H1 (cell line): Measurements from ENCODE around the gene GSAP. TPM values are rescaled to one million over a fixed set of nuclear protein-coding genes. Genes with fewer than 3 reads are reported as not detected.

Source experiments
- CTCF ChIA-PET: fragments of 300-600 bp; sonication (Branson Sonifier 250); formaldehyde crosslinking; loops from one replicate; lab custom pipeline; 2021; ENCODE audit not compliant: partially characterized antibody; lab: Charles Lee
- POLR2A ChIA-PET: fragments of 300-600 bp; sonication (Branson Sonifier 250); formaldehyde crosslinking; loops from one replicate; lab custom pipeline; 2021; ENCODE audit warnings: inconsistent platforms; ENCODE audit not compliant: partially characterized antibody; lab: Charles Lee
- DNase-seq, 2 experiments: peaks; one replicate each; pipeline versions ENCODE4 v3.0.0 to v3.0.0-alpha.2; 2010 to 2022; ENCODE audit warnings: low spot score in 2 of 2, low read depth in 1 of 2, mixed read lengths in 1 of 2
- FAIRE-seq: peaks from 2 replicates; lab custom pipeline; 2011; peaks lifted over from hg19 to GRCh38; lab: Jason Lieb, UNC
- H2AFZ ChIP-seq: 2 replicates; pipeline ENCODE4 v1.8.1; 2012; ENCODE audit warnings: low read length, inconsistent platforms
- H2AK5ac ChIP-seq: 2 replicates; pipeline ENCODE4 v1.6.1; 2013; ENCODE audit warnings: low read depth, low read length
- H2BK120ac ChIP-seq: replicated peaks from 2 replicates; pipeline ENCODE3; 2013; ENCODE audit warnings: low read depth, low read length, inconsistent platforms
- H2BK12ac ChIP-seq: 2 replicates; pipeline ENCODE4 v1.6.1; 2013; ENCODE audit warnings: low read depth, low read length
- H2BK15ac ChIP-seq: 2 replicates; pipeline ENCODE4 v1.6.1; 2013; ENCODE audit warnings: low read length
- H2BK20ac ChIP-seq: 2 replicates; pipeline ENCODE4 v1.6.1; 2013; ENCODE audit warnings: low read length
- H2BK5ac ChIP-seq: 2 replicates; pipeline ENCODE4 v1.6.1; 2013; ENCODE audit warnings: low read depth, low read length
- H3K14ac ChIP-seq: 2 replicates; pipeline ENCODE4 v1.6.1; 2013; ENCODE audit warnings: inconsistent platforms; ENCODE audit not compliant: insufficient read length
- H3K18ac ChIP-seq: 2 replicates; pipeline ENCODE4 v1.6.1; 2013; ENCODE audit warnings: low read length; ENCODE audit errors: extremely low read depth
- H3K23ac ChIP-seq: 2 replicates; pipeline ENCODE4 v1.6.1; 2013; ENCODE audit warnings: inconsistent platforms; ENCODE audit not compliant: insufficient read length
- H3K23me2 ChIP-seq: 2 replicates; pipeline ENCODE4 v1.6.1; 2013; ENCODE audit warnings: low read depth, low read length
- H3K27ac ChIP-seq: 2 replicates; pipeline ENCODE4 v1.6.1; 2011; ENCODE audit warnings: low read depth, low read length, inconsistent platforms
- H3K27me3 ChIP-seq, 4 experiments: replicated peaks in 1 of 4; 1 replicate in 1 of 4; 2 replicates in 3 of 4; pipeline versions ENCODE4 v1.6.1 to v1.8.1; 2011 to 2013; ENCODE audit warnings: low read length in 3 of 4, mild to moderate bottlenecking in 3 of 4, inconsistent platforms in 2 of 4, mixed read lengths in 2 of 4, moderate library complexity in 1 of 4; ENCODE audit not compliant: control insufficient read depth in 3 of 4, insufficient read depth in 3 of 4; ENCODE audit errors: extremely low read depth in 1 of 4
- H3K36me3 ChIP-seq, 4 experiments: 2 replicates each; pipeline versions ENCODE4 v1.6.1 to v1.8.1; 2011 to 2013; ENCODE audit warnings: mild to moderate bottlenecking in 4 of 4, low read length in 3 of 4, moderate library complexity in 2 of 4, control low read depth in 1 of 4, inconsistent platforms in 1 of 4; ENCODE audit not compliant: insufficient read depth in 4 of 4, control insufficient read depth in 2 of 4
- H3K4ac ChIP-seq: replicated peaks from 2 replicates; pipeline ENCODE3; 2013; ENCODE audit warnings: low read length, low read depth, mixed read lengths, inconsistent platforms; ENCODE audit not compliant: insufficient read length
- H3K4me1 ChIP-seq, 4 experiments: replicated peaks in 1 of 4; 1 replicate in 1 of 4; 2 replicates in 3 of 4; pipeline versions ENCODE4 v1.6.1 to v1.8.1; 2011 to 2013; ENCODE audit warnings: low read length in 3 of 4, inconsistent platforms in 2 of 4, mixed read lengths in 1 of 4; ENCODE audit not compliant: insufficient read depth in 4 of 4, control insufficient read depth in 3 of 4
- H3K4me2 ChIP-seq, 2 experiments: 2 replicates each; pipeline versions ENCODE4 v1.6.1 to v1.8.1; 2011 to 2013; ENCODE audit warnings: low read depth in 2 of 2, low read length in 2 of 2, control low read depth in 1 of 2, inconsistent platforms in 1 of 2, mild to moderate bottlenecking in 1 of 2; ENCODE audit not compliant: insufficient read depth in 1 of 2
- H3K4me3 ChIP-seq, 4 experiments: fragments of 200-600, 300-600 bp in 1 of 4; sonication (generic), shearing (Covaris generic), sonication (Bioruptor Twin) in 1 of 4; 2 replicates each; pipeline versions ENCODE4 v1.5.1 to v1.8.1; 2011 to 2016; ENCODE audit warnings: low read length in 4 of 4, low read depth in 3 of 4, control low read depth in 2 of 4, inconsistent platforms in 2 of 4, mild to moderate bottlenecking in 2 of 4, mixed read lengths in 1 of 4, moderate library complexity in 1 of 4; ENCODE audit not compliant: insufficient read depth in 2 of 4; ENCODE audit errors: extremely low read depth in 1 of 4
- H3K56ac ChIP-seq: replicated peaks from 2 replicates; pipeline ENCODE3; 2013; ENCODE audit warnings: low read depth, mild to moderate bottlenecking, mixed read lengths, low read length, inconsistent platforms; ENCODE audit not compliant: insufficient read length
- H3K79me1 ChIP-seq: 2 replicates; pipeline ENCODE4 v1.6.1; 2013; ENCODE audit warnings: low read depth, low read length, control low read depth
- H3K79me2 ChIP-seq, 2 experiments: 2 replicates each; pipeline versions ENCODE4 v1.6.1 to v1.8.1; 2012 to 2013; ENCODE audit warnings: low read length in 2 of 2, mild to moderate bottlenecking in 2 of 2, inconsistent platforms in 1 of 2; ENCODE audit not compliant: insufficient read depth in 2 of 2, control insufficient read depth in 1 of 2
- H3K9ac ChIP-seq, 4 experiments: replicated peaks in 1 of 4; 1 replicate in 1 of 4; 2 replicates in 3 of 4; pipeline versions ENCODE4 v1.6.1 to v1.8.1; 2011 to 2013; ENCODE audit warnings: low read depth in 3 of 4, low read length in 3 of 4, control low read depth in 2 of 4, mild to moderate bottlenecking in 2 of 4, moderate library complexity in 2 of 4, inconsistent platforms in 1 of 4; ENCODE audit errors: extremely low read depth in 1 of 4
- H3K9me3 ChIP-seq, 2 experiments: 2 replicates each; pipeline versions ENCODE4 v1.6.1 to v1.8.1; 2012 to 2013; ENCODE audit warnings: mild to moderate bottlenecking in 2 of 2, moderate library complexity in 2 of 2, control low read depth in 1 of 2, inconsistent platforms in 1 of 2, low read depth in 1 of 2, low read length in 1 of 2, mixed read lengths in 1 of 2; ENCODE audit not compliant: insufficient read depth in 2 of 2
- H4K20me1 ChIP-seq, 2 experiments: replicated peaks in 1 of 2; 2 replicates each; pipeline versions ENCODE3 to v1.8.1; 2011 to 2013; ENCODE audit warnings: inconsistent platforms in 2 of 2, low read length in 2 of 2, mild to moderate bottlenecking in 1 of 2; ENCODE audit not compliant: insufficient read depth in 2 of 2, control insufficient read depth in 1 of 2
- H4K5ac ChIP-seq: 2 replicates; pipeline ENCODE4 v1.6.1; 2013; ENCODE audit warnings: low read length, low read depth, mixed read lengths, inconsistent platforms; ENCODE audit not compliant: insufficient read length
- H4K8ac ChIP-seq: 2 replicates; pipeline ENCODE4 v1.8.0; 2013; ENCODE audit warnings: mild to moderate bottlenecking, moderate library complexity, low read length, inconsistent platforms; ENCODE audit not compliant: insufficient read depth; ENCODE audit errors: extremely low read depth
- H4K91ac ChIP-seq: replicated peaks from 2 replicates; pipeline ENCODE3; 2013; ENCODE audit warnings: low read length, mixed read lengths, inconsistent platforms; ENCODE audit not compliant: insufficient read length
- ASH2L ChIP-seq: fragments of 200-600, 300-600 bp; sonication (generic); IDR thresholded peaks from one replicate; pipeline ENCODE4 v1.7.1; 2017; ENCODE audit warnings: low read length
- ATF2 ChIP-seq: IDR thresholded peaks from 2 replicates; pipeline ENCODE4 v1.6.1; 2012; ENCODE audit warnings: low read length, inconsistent platforms
- BACH1 ChIP-seq: IDR thresholded peaks from 2 replicates; pipeline ENCODE4 v1.6.1; 2012; ENCODE audit warnings: low read length, improper control_type of control experiment
- CEBPB ChIP-seq: IDR thresholded peaks from 2 replicates; pipeline ENCODE4 v1.6.1; 2012; ENCODE audit warnings: low read depth, low read length
- EP300 ChIP-seq, 2 experiments: IDR thresholded peaks; 1 replicate in 1 of 2; 2 replicates in 1 of 2; pipeline ENCODE4 v1.6.1; 2011 to 2012; ENCODE audit warnings: low read depth in 2 of 2, low read length in 2 of 2, mild to moderate bottlenecking in 2 of 2, borderline replicate concordance in 1 of 2, inconsistent platforms in 1 of 2, moderate library complexity in 1 of 2
- HDAC2 ChIP-seq, 2 experiments: fragments of 300-600 bp in 1 of 2; sonication (generic) in 1 of 2; IDR thresholded peaks; 2 replicates each; pipeline ENCODE4 v1.6.1; 2011 to 2012; ENCODE audit warnings: low read depth in 2 of 2, low read length in 2 of 2, mild to moderate bottlenecking in 2 of 2, moderate library complexity in 2 of 2, borderline replicate concordance in 1 of 2, inconsistent platforms in 1 of 2
- SP1 ChIP-seq: IDR thresholded peaks from 2 replicates; pipeline ENCODE4 v1.6.1; 2011; ENCODE audit warnings: low read depth, low read length
- SP2 ChIP-seq: IDR thresholded peaks from 2 replicates; pipeline ENCODE4 v1.6.1; 2012; ENCODE audit warnings: mild to moderate bottlenecking, low read length, inconsistent platforms
- TBP ChIP-seq: IDR thresholded peaks from 2 replicates; pipeline ENCODE4 v1.6.1; 2011; ENCODE audit warnings: low read depth, low read length, improper control_type of control experiment
- YY1 ChIP-seq: IDR thresholded peaks from 2 replicates; pipeline ENCODE4 v1.6.1; 2011; ENCODE audit warnings: low read depth, mild to moderate bottlenecking, low read length
- whole genome bisulfite sequencing, 2 experiments: shearing (Covaris generic) in 1 of 2; methylation state at CpG; one replicate each; pipeline versions ENCODE4 v1.1.6 to v1.1.7; 2013 to 2015; ENCODE audit warnings: low lambda C conversion rate in 2 of 2, mixed read lengths in 2 of 2, inconsistent platforms in 1 of 2, low coverage in 1 of 2, missing lambda C conversion rate in 1 of 2; ENCODE audit not compliant: insufficient replicate concordance in 2 of 2, insufficient coverage in 1 of 2, insufficient read length in 1 of 2; ENCODE audit errors: extremely low coverage in 1 of 2, missing lambda C conversion rate in 1 of 2; 5-methylcytosine and 5-hydroxymethylcytosine counted together
- polyA plus RNA-seq, 7 experiments: library from polyadenylated mRNA; depleted of rRNA in 3 of 7; stranded (reverse) in 5 of 7; unstranded in 2 of 7; fragments of >200 nt in 5 of 7; fragments of 200-250 nt in 2 of 7; gene quantifications; 1 replicate in 5 of 7; 2 replicates in 1 of 7; 4 replicates in 1 of 7; pipeline versions ENCODE4 v1.2.1 to v1.2.3, GENCODE V29; 2011 to 2013; ENCODE audit warnings: missing spikeins in 2 of 7, mixed read lengths in 2 of 7
- total RNA-seq: library from RNA; stranded (reverse); fragmentation: NEBNext Ultra II Directional; extraction: Animal tissue kit (Norgen Biotek cat#: 25700); gene quantifications from 2 replicates; pipeline ENCODE4 v1.2.1, GENCODE V29; 2021
- TF ChIP-seq, protein P1 (sequence below): IDR thresholded peaks from 2 replicates; pipeline ENCODE4 v1.6.1; 2011; ENCODE audit warnings: low read depth, mild to moderate bottlenecking, low read length; ENCODE audit not compliant: insufficient read depth

GSAP gene
- total and polyA plus RNA-seq, 2 of the 8 experiments (the other 6 are each of a cell fraction or from before 2014, with no cell fraction given) = 0.93 to 2.1 TPM

DNA sequence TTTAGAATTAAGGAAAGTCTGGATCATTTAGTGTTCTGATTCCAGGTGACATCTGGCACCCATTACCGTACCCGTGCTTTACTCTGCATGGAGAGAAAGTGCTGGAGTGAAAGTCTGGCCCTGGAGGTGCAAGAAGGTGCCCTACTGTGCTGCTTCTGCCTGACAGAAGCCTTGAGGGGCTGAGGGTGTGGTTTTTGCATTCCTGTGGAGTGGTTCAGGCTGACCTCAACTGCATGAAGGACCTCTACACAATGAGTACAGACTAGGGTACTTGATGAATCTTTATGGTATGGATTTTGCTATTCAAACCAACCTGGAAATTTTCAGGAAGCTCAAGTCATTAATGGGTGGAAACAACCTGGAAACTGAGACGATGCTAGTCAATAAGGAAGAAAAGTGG lies 45.1 kb upstream of the GSAP start:
- Histone ChIP-seq H3K4me3 (no peak overlapping the region), H4K91ac (no peak overlapping the region), H2AFZ (no peak overlapping the region), H2BK120ac (no peak overlapping the region), H2BK12ac (no peak overlapping the region), H3K27ac (no peak overlapping the region), H3K79me1 (no peaks in the 10 kb centered on the region), H3K36me3 (no peaks in the 10 kb centered on the region), H3K18ac (no peak overlapping the region), H3K4ac (no peak overlapping the region), H3K56ac (no peak overlapping the region), H4K20me1 (no peaks in the 10 kb centered on the region), H4K5ac (no peak overlapping the region), H4K8ac (peak overlapping the region; percentile 86; the same call in 1 of the 2 replicates), H2BK20ac (no peak overlapping the region), H3K23ac (no peak overlapping the region), H3K23me2 (no peaks in the 10 kb centered on the region), H3K14ac (no peak overlapping the region), H2BK15ac (no peak overlapping the region), H3K4me2 (no peak overlapping the region), H2AK5ac (no peak overlapping the region), H3K27me3 (no peaks in the 10 kb centered on the region), H2BK5ac (no peak overlapping the region), H3K9me3 (no peaks in the 10 kb centered on the region), H3K9ac (no peak overlapping the region), H3K79me2 (no peaks in the 10 kb centered on the region), H3K4me1 (no peaks in the 10 kb centered on the region)
- ChIA-PET CTCF (interaction anchor here (1.0 to 2.1 kb wide), 3 partner anchors 8 to 90 kb away, joined by 3 to 6 read pairs (median 3); no protein-coding TSS in a partner anchor), POLR2A (no interaction called here)
- DNase-seq (no peak), FAIRE-seq (no peak)
- TF ChIP-seq SP1 (no peak), EP300 (IDR thresholded peaks at IDR 0.05; ENCODE audit: borderline replicate concordance in 1 of 2, low read depth in 2 of 2, low read length in 2 of 2) (no peak), YY1 (no peak), TBP (no peak), CEBPB (no peak), HDAC2 (IDR thresholded peaks at IDR 0.05; ENCODE audit: borderline replicate concordance in 1 of 2, low read depth in 2 of 2, low read length in 2 of 2) (no peak), ASH2L (no peak), ATF2 (no peak), SP2 (no peak), BACH1 (no peak)
- TF ChIP-seq, protein P1, sequence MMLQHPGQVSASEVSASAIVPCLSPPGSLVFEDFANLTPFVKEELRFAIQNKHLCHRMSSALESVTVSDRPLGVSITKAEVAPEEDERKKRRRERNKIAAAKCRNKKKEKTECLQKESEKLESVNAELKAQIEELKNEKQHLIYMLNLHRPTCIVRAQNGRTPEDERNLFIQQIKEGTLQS = no peak
- 88% methylated on average over 3 of the region's 3 CpGs; no CpG with 5 or more reads in 1 of the 2 experiments for WGBS, 2 experiments
